Transverse colon (tissue), 4 donors: Measurements from ENCODE around the gene LRRFIP2. TPM values are rescaled to one million over a fixed set of nuclear protein-coding genes. Genes with fewer than 3 reads are reported as not detected.

Experiments
- DNase-seq: peaks from one replicate; pipeline ENCODE4 v3.0.0-alpha.2; 2019
- H3K27ac ChIP-seq, 4 donors: fragments of 200-600 bp; sonication (generic); 2 replicates each; pipeline ENCODE4 v1.5.1; 2016 to 2018; ENCODE audit warnings: inconsistent platforms in 4 of 4
- H3K27me3 ChIP-seq: fragments of 200-600 bp; sonication (generic); 2 replicates; pipeline ENCODE4 v1.5.1; 2017; ENCODE audit warnings: inconsistent platforms
- H3K36me3 ChIP-seq, 4 donors: fragments of 200-600 bp; sonication (generic); 2 replicates each; pipeline ENCODE4 v1.5.1; 2017 to 2019; ENCODE audit warnings: inconsistent platforms in 4 of 4
- H3K4me1 ChIP-seq, 4 donors: fragments of 200-600 bp; sonication (generic); 2 replicates each; pipeline ENCODE4 v1.5.1; 2017 to 2020; ENCODE audit warnings: inconsistent platforms in 4 of 4
- H3K4me3 ChIP-seq, 4 donors: fragments of 200-600 bp; sonication (generic); 1 replicate in 1 of 4; 2 replicates in 3 of 4; pipeline versions ENCODE4 v1.5.1 to v1.6.1; 2017 to 2019; ENCODE audit warnings: inconsistent platforms in 4 of 4
- H3K9me3 ChIP-seq, 2 donors: fragments of 200-600 bp; sonication (generic); 2 replicates each; pipeline ENCODE4 v1.5.1; 2017 to 2019; ENCODE audit warnings: inconsistent platforms in 2 of 2
- CTCF ChIP-seq, 5 experiments: fragments of 200-600 bp in 3 of 5; fragments of 450-650 bp in 2 of 5; sonication (generic) in 3 of 5; IDR thresholded peaks; 1 replicate in 2 of 5; 2 replicates in 3 of 5; pipeline ENCODE4 v1.5.1; 2016 to 2017; ENCODE audit warnings: antibody characterized with exemption in 5 of 5, inconsistent platforms in 3 of 5, mild to moderate bottlenecking in 2 of 5, moderate library complexity in 1 of 5
- EP300 ChIP-seq: sonication (generic); formaldehyde crosslinking; IDR thresholded peaks from one replicate; pipeline ENCODE4 v1.6.1; 2017; ENCODE audit warnings: antibody characterized with exemption, low read depth
- POLR2A ChIP-seq: fragments of 450-650 bp; IDR thresholded peaks from one replicate; pipeline ENCODE4 v1.6.1; 2016; ENCODE audit warnings: antibody characterized with exemption, mild to moderate bottlenecking, moderate library complexity
- POLR2AphosphoS5 ChIP-seq, 3 donors: sonication (generic); formaldehyde crosslinking; IDR thresholded peaks; one replicate each; pipeline ENCODE4 v1.6.1; 2016; ENCODE audit warnings: antibody characterized with exemption in 3 of 3
- WGBS, 2 donors: methylation state at CpG; one replicate each; pipeline ENCODE4 v1.1.5; 2018; ENCODE audit warnings: low coverage in 1 of 2; 5-methylcytosine and 5-hydroxymethylcytosine counted together
- in situ Hi-C, 4 donors: fragments of 200-750 bp; cut with MboI; loops; one replicate each; pipeline versions ENCODE4 v1.15.0 to v1.15.1; 2017; ENCODE audit warnings: low sequenced_read_pairs in 3 of 4, low pct_ligation_motif_present in 1 of 4, low pct_unique_long_range_greater_than_20kb in 1 of 4
- intact Hi-C: fragments of 100-400 bp; cut with DNase I; formaldehyde crosslinking; loops from one replicate; pipeline ENCODE4 v1.15.1; 2023; ENCODE audit warnings: low total_unique reads
- total RNA-seq, 4 donors: library from RNA; depleted of rRNA; stranded (reverse); fragments of >200 nt; gene quantifications; one replicate each; pipeline ENCODE4 v1.1.0, GENCODE V29; 2016

The LRRFIP2 gene
- total RNA-seq, 4 donors from 2014 or later: 136 to 198 (median 167) TPM

GRCh38 chr3:37094636-37095035 lies 79.7 kb downstream of the LRRFIP2 start:
- no peak overlapping the region for H3K27ac ChIP-seq
- H3K9me3 ChIP-seq: no peaks in the 10 kb centered on the region
- DNase-seq: no peak
- intact Hi-C loops (no loop called here), in situ Hi-C loops (no loop called here)
- peaks cover 0 to 21% (median 4%) of the 10 kb centered on the region in 4 donors for H3K36me3 ChIP-seq
- H3K4me1 ChIP-seq: peaks cover 0 to 18% (median 4%) of the 10 kb centered on the region in 4 donors
- H3K4me3 ChIP-seq: no peak overlapping the region
- WGBS, 2 donors: 60 to 81% methylated on average over 3 of the region's 3 CpGs
- TF ChIP-seq CTCF (IDR thresholded peaks at IDR 0.05) (no peak), POLR2AphosphoS5 (IDR thresholded peaks at IDR 0.05) (no peak)
- no peaks in the 10 kb centered on the region for H3K27me3 ChIP-seq

DNA sequence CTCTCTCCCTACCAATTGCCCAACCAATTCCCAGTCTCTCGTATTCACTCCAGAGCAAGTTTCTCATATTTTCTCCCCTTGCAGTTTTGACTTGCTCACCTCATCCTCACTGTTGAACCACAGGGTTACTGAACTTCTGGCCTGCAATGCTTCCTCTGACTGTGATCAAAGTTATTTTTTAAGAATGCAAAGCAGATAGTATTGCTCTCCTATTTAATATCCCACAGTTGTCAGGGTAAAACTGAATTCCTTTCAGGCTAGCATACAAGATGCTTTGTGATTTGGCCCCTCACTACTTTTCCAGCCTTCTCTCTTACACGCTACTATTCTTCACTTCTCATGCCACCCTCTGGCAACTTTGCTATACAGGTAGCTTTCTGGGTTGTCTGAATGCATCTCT lies 80.9 kb downstream of the LRRFIP2 start:
- peaks cover 0 to 21% (median 4%) of the 10 kb centered on the region in 4 donors for H3K36me3 ChIP-seq
- 95 to 100% methylated on average over 2 of the region's 2 CpGs for WGBS, 2 donors
- DNase-seq: no peak
- H3K4me3 ChIP-seq: no peak overlapping the region
- H3K27me3 ChIP-seq: no peaks in the 10 kb centered on the region
- intact Hi-C loops: no loop called here
- peaks cover 0 to 16% (median 4%) of the 10 kb centered on the region in 4 donors for H3K4me1 ChIP-seq
- no peak for TF ChIP-seq POLR2A
- no peak for TF ChIP-seq CTCF (IDR thresholded peaks at IDR 0.05)
- no peak for TF ChIP-seq POLR2AphosphoS5 (IDR thresholded peaks at IDR 0.05)
- TF ChIP-seq EP300: no peak
- in situ Hi-C loops: no loop called here
- H3K27ac ChIP-seq: no peak overlapping the region
- H3K9me3 ChIP-seq: no peaks in the 10 kb centered on the region

- H3K9me3 ChIP-seq: no peaks in the 10 kb centered on the region
- no peak overlapping the region for H3K4me3 ChIP-seq
- peaks cover 0 to 23% (median 4%) of the 10 kb centered on the region in 4 donors for H3K36me3 ChIP-seq
- no peak for TF ChIP-seq EP300
- no peak for TF ChIP-seq POLR2A
- no peak for TF ChIP-seq CTCF (IDR thresholded peaks at IDR 0.05)
- TF ChIP-seq POLR2AphosphoS5 (IDR thresholded peaks at IDR 0.05): no peak
- no peak overlapping the region for H3K27ac ChIP-seq
- intact Hi-C loops: no loop called here
- WGBS, 2 donors: 95 to 100% methylated on average over 3 of the region's 3 CpGs
- H3K4me1 ChIP-seq: peaks cover 0 to 8% (median 4%) of the 10 kb centered on the region in 4 donors
- no peak for DNase-seq
- H3K27me3 ChIP-seq: no peaks in the 10 kb centered on the region
- in situ Hi-C loops: no loop called here
Measured at GRCh38 chr3:37092484-37092883, 81.9 kb downstream of the LRRFIP2 start.

DNA sequence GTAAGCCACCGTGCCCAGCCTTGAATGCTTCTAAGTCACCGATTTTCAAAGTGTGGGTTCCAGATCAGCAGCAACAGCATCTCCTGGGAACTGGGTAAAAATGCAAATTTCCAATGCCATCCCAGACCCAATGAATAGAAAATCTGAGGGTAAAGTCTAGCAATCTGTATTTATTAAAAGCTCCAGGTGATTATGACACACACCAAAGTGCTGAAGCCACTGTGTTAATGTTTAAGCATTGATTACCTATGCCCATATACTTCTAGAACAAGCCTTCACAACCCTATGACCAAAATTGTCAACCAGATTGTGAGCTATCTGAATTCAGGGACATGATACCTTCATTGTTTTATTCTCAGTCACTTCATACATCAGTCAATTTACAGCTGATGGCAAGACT lies 86.5 kb downstream of the LRRFIP2 start:
- Histone ChIP-seq H3K36me3 (peaks cover 0 to 7% (median 3%) of the 10 kb centered on the region in 4 donors), H3K27ac (no peak overlapping the region), H3K4me3 (no peak overlapping the region), H3K4me1 (no peaks in the 10 kb centered on the region), H3K9me3 (no peaks in the 10 kb centered on the region), H3K27me3 (no peaks in the 10 kb centered on the region)
- intact Hi-C loops: no loop called here
- no peak for TF ChIP-seq POLR2A
- no peak for TF ChIP-seq EP300
- TF ChIP-seq POLR2AphosphoS5 (IDR thresholded peaks at IDR 0.05): no peak
- TF ChIP-seq CTCF (IDR thresholded peaks at IDR 0.05): no peak
- DNase-seq: no peak
- WGBS, 2 donors: 89% methylated on average over 2 of the region's 2 CpGs; no CpG with 5 or more reads in 1 of the 2 donors
- in situ Hi-C loops: no loop called here
